Measurements from ENCODE around the gene ASB18. TPM values are rescaled to one million over a fixed set of nuclear protein-coding genes. Genes with fewer than 3 reads are reported as not detected.

Gene ASB18
- total and polyA plus RNA-seq, 2 of the 4 experiments (the other 2 are of a cell fraction) = not detected

GRCh38 chr2:236290742-236291425 lies 26.7 kb upstream of the ASB18 start:
- Histone ChIP-seq H4K8ac (ENCODE audit: low read depth in 2 of 2, low read length in 2 of 2) (no peak overlapping the region), H3K14ac (replicated peaks; ENCODE audit: low read depth, low read length) (no peak overlapping the region), H2AK5ac (ENCODE audit: low read depth, low read length) (no peak overlapping the region), H4K20me1 (ENCODE audit: insufficient read depth, low read length) (no peaks in the 10 kb centered on the region), H2BK15ac (ENCODE audit: low read depth, low read length) (no peak overlapping the region), H3K79me1 (ENCODE audit: low read depth in 1 of 2, low read length in 2 of 2) (no peaks in the 10 kb centered on the region), H2BK5ac (ENCODE audit: low read depth, low read length, poor library complexity, severe bottlenecking) (no peak overlapping the region), H3K36me3 (ENCODE audit: control insufficient read depth, insufficient read depth, low read length) (no peaks in the 10 kb centered on the region), H3K27ac (ENCODE audit: insufficient read depth, low read length) (no peak overlapping the region), H4K5ac (ENCODE audit: low read depth, low read length) (no peak overlapping the region), H2AK9ac (replicated peaks; ENCODE audit: low read depth, low read length, poor library complexity) (no peak overlapping the region), H3K4me1 (ENCODE audit: control insufficient read depth, insufficient read depth, low read length) (no peaks in the 10 kb centered on the region), H2BK20ac (ENCODE audit: low read depth, low read length) (no peak overlapping the region), H3K27me3 (ENCODE audit: control insufficient read depth, insufficient read depth, low read length) (no peaks in the 10 kb centered on the region; the same call in 1 of the 2 replicates), H3K18ac (ENCODE audit: low read depth, low read length) (no peak overlapping the region), H3K56ac (ENCODE audit: extremely low read depth, insufficient read depth, low read length) (no peak overlapping the region), H4K91ac (ENCODE audit: insufficient read depth, low read depth, low read length) (no peak overlapping the region), H3K23ac (ENCODE audit: low read depth, low read length) (no peak overlapping the region), H3K4ac (ENCODE audit: low read depth, low read length) (no peak overlapping the region), H3K4me2 (ENCODE audit: low read depth, low read length) (no peak overlapping the region), H3K9me3 (ENCODE audit: control insufficient read depth, insufficient read depth, low read length) (no peaks in the 10 kb centered on the region), H3K4me3 (ENCODE audit: insufficient read depth, low read depth, low read length) (no peak overlapping the region), H3K9me1 (ENCODE audit: insufficient read depth, low read length) (no peaks in the 10 kb centered on the region), H3K9ac (ENCODE audit: low read depth, low read length) (no peak overlapping the region), H2AFZ (replicated peaks; ENCODE audit: low read length, poor library complexity) (no peak overlapping the region), H2BK120ac (ENCODE audit: low read depth, low read length) (no peak overlapping the region)
- dilution Hi-C loops (cut with HindIII; ENCODE audit: low sequenced_read_pairs, unreplicated experiment) = no loop called here
- in situ Hi-C loops (cut with MboI; ENCODE audit: low sequenced_read_pairs) = no loop called here
- 43% methylated on average over 7 of the region's 9 CpGs; no CpG with 5 or more reads in 1 of the 2 experiments for WGBS, 2 experiments (ENCODE audit: extremely low coverage in 2 of 2, insufficient read length in 1 of 2)
- ATAC-seq (ENCODE audit: low read depth) (no peak), DNase-seq (no peak)
- TF ChIP-seq MXI1 (IDR thresholded peaks at IDR 0.05; ENCODE audit: borderline replicate concordance, low read depth, low read length) (no peak), SMC3 (IDR thresholded peaks at IDR 0.05; ENCODE audit: low read depth, low read length) (no peak), MAZ (IDR thresholded peaks at IDR 0.05; ENCODE audit: borderline replicate concordance, low read depth, low read length) (no peak), CTCF (conservative IDR thresholded peaks at IDR 0.05; ENCODE audit: low read depth, low read length) (no peak), CHD1 (IDR thresholded peaks at IDR 0.05; ENCODE audit: low read depth, low read length) (no peak), CEBPB (IDR thresholded peaks at IDR 0.05; ENCODE audit: low read depth, low read length) (no peak), ELK1 (IDR thresholded peaks at IDR 0.05; ENCODE audit: borderline replicate concordance, low read depth, low read length) (no peak), MAFK (IDR thresholded peaks at IDR 0.05; ENCODE audit: low read depth, low read length) (no peak), RCOR1 (IDR thresholded peaks at IDR 0.05; ENCODE audit: insufficient replicate concordance, low read length) (no peak), BHLHE40 (IDR thresholded peaks at IDR 0.05; ENCODE audit: low read depth, low read length) (no peak), RFX5 (IDR thresholded peaks at IDR 0.05; ENCODE audit: low read depth, low read length) (no peak), NFE2L2 (IDR thresholded peaks at IDR 0.05; ENCODE audit: low read depth, low read length) (no peak), USF2 (IDR thresholded peaks at IDR 0.05; ENCODE audit: low read depth, low read length) (no peak), POLR2A (IDR thresholded peaks at IDR 0.05; ENCODE audit: low read depth, low read length) (no peak), RAD21 (IDR thresholded peaks at IDR 0.05; ENCODE audit: low read length) (no peak), FOS (IDR thresholded peaks at IDR 0.05; ENCODE audit: low read depth, low read length) (no peak)
- no TSS peak for BruUV-seq (replicated peaks)
- POLR2A ChIA-PET (ENCODE audit: unreplicated experiment) = no interaction called here
- CTCF ChIA-PET = no interaction called here
- intact Hi-C loops (cut with micrococcal nuclease) = no loop called here
